ENCODE results near the gene AIF1. TPM values are rescaled to one million over a fixed set of nuclear protein-coding genes. Genes with fewer than 3 reads are reported as not detected.

AIF1 gene
- total RNA-seq, 4 donors from 2014 or later: 30.9 to 177 (median 76.2) TPM

GRCh38 chr6:31634969-31635575 is 20.0 kb downstream of the AIF1 start:
- TF ChIP-seq, protein P1, sequence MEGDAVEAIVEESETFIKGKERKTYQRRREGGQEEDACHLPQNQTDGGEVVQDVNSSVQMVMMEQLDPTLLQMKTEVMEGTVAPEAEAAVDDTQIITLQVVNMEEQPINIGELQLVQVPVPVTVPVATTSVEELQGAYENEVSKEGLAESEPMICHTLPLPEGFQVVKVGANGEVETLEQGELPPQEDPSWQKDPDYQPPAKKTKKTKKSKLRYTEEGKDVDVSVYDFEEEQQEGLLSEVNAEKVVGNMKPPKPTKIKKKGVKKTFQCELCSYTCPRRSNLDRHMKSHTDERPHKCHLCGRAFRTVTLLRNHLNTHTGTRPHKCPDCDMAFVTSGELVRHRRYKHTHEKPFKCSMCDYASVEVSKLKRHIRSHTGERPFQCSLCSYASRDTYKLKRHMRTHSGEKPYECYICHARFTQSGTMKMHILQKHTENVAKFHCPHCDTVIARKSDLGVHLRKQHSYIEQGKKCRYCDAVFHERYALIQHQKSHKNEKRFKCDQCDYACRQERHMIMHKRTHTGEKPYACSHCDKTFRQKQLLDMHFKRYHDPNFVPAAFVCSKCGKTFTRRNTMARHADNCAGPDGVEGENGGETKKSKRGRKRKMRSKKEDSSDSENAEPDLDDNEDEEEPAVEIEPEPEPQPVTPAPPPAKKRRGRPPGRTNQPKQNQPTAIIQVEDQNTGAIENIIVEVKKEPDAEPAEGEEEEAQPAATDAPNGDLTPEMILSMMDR (IDR thresholded peaks at IDR 0.05; ENCODE audit: low read depth): no peak

- TF ChIP-seq, protein P1 (IDR thresholded peaks at IDR 0.05; ENCODE audit: low read depth): no peak
Observed at GRCh38 chr6:31636698-31637596, 21.9 kb downstream of the AIF1 start.

- TF ChIP-seq, protein P1 (IDR thresholded peaks at IDR 0.05; ENCODE audit: low read depth): no peak
Observed at GRCh38 chr6:31639043-31639442, 24.0 kb downstream of the AIF1 start.

DNA sequence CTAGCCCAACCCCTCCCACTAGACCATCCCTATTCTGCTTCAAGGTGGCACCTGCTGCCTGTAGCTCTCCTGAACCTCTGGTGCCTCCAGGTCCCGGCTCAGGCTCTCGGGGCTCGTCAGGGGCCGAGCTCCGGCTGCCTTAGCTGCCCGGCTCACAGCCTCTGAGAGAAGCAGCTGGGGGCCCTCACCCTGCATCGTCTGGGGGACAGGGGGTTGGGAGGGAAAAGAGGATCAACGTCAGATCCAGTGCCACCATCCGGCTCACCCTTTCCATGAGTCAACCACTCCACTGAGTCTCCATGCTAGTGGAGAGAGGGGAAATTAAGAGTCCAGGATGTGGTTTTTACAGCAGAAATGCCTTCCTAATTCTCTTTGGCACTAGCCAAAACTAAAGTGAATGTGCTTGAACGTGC is 24.4 kb downstream of the AIF1 start:
- TF ChIP-seq, protein P1 (IDR thresholded peaks at IDR 0.05; ENCODE audit: low read depth): no peak

- TF ChIP-seq, protein P1 (IDR thresholded peaks at IDR 0.05; ENCODE audit: low read depth): no peak
Observed at GRCh38 chr6:31640612-31641011, 25.6 kb downstream of the AIF1 start.

GRCh38 chr6:31641370-31641769 is 26.3 kb downstream of the AIF1 start:
- TF ChIP-seq, protein P1 (IDR thresholded peaks at IDR 0.05; ENCODE audit: low read depth): no peak

DNA sequence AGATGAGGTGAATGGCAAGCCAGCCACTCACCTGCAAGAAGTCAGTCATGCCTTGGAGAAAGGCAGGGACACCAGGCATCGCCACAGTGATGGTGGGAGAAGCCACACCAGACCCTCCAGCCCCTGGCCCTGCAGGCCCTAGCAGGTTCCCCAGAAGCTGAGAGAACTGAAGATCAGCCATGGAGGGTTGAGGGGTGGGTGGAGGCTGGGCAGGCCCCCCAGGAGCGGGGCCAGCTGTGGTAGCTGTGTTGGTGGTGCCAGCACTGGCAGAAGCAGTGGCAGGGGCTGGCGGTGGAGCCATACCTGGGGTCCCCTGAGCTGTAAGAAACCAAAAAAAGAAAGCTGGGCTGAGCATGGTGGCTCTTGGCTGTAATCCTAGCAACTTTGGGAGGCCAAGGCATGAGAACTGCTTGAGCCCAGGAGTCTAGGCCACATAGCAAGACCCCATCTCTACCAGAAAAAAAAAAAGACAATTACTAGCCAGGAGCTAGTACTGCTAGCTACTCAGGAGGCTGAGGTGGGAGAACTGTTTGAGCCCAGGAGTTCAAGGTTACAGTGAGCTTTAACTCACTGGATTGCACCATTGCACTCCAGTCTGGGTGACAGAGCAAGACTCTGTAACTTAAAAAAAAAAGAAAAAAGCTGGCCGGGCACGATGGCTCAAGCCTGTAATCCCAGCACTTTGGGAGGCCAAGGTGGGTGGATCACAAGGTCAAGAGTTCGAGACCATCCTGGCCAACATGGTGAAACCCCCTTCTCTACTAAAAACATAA is 27.9 kb downstream of the AIF1 start:
- TF ChIP-seq, protein P1 (IDR thresholded peaks at IDR 0.05; ENCODE audit: low read depth): no peak

Data from subcutaneous adipose tissue (tissue), 4 donors.